HG02623 (cell line): ENCODE measurements around the gene SEMA6D.
"Not testable (repeated sequence)": the region's sequence is repeated elsewhere in the genome, so short reads cannot be mapped to it uniquely, and the experiment has no call there.

ENCODE experiments used
- ATAC-seq: cut with Tn5 transposase; IDR thresholded peaks from one replicate; pipeline ENCODE4 v1.9.1; 2021; ENCODE audit warnings: moderate library complexity; ENCODE audit not compliant: unreplicated experiment

The SEMA6D gene

DNA sequence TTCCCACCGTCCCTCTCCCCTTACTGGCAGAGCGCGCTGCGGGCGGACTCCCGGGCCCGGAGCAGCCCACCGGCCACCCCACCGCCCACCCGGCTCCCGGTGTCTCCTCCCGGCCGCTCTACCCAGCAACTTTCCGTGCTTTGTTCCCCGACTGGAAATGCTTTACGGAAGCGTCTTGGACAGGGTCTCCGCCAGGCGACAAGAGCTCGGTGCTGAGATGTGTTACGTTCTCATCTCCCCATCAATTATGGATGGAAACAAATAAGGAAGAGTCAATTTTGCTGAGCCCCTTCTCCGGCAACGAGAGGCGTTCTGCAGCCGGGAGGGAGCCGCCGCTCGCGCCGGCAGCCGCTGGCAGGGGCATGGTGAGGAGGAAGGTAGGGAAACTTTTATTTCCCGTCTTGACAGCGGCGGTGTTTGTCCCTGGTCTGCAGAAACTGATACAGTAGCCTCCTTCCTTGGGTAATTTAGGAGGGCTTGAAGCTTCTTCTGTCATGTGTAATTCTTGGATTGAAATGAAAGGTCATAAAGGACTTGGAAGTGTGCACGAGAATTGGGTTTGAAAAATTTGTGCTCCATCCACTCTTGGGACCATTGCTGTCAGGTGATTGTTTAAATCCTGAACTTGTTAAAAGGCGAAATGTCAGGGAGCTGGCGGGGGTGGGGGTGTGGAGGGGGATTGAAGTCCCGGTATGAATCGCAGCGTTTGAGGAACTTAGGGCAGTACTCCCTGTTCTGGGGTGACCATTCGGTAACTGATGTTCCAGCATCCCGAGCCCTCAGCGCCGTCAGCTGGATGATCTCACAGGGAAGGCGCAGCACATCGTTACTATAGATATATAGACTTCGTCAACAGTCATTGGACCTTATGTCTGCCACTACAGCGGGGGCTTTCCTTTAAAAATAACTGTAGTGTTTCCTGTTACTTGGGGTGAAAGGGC lies 1.5 kb downstream of the SEMA6D start:
- ATAC-seq = no peak

DNA sequence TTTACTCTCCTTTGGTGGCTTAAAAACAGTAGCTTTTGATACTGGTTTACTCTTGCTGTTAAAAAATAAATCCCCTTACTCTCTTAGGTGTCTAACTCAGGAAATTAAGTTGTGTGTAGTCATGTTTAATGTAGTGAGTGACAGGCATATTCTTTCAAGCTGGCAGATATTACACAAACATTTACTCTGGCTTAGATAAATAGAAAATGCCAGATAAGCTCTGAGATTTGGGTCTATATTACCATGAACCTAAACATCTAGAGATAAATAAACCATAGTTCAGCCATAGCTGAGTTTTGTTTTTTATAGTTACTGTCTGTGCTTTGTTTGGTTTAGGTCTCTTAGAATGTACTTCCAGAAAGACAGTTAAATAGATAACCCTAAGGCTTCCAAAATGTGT lies 2.4 kb downstream of the SEMA6D start:
- ATAC-seq = no peak

GRCh38 chr15:47720555-47720954 lies 3.2 kb downstream of the SEMA6D start:
- ATAC-seq = no peak

- no peak for ATAC-seq
Measured at GRCh38 chr15:47721676-47722075, 4.4 kb downstream of the SEMA6D start.

DNA sequence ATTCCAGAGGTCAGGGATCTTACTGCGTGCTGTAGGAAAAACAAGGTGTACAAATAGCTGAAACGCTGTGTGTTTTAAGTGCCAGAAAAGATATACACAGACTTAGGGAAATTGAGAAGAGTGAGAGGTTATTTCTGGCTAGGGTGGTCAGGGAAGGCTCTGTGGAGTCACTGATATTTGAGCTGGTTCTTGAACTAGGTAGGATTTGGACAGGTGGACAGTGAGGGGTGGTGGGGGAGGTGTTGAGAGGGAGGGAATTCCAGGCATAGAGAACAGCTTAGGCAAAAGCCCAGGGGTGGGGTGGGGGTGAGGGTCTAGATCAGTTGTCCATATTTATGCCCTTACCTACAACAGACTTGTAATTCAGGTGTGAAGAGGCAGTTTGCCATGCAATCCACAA lies 7.0 kb downstream of the SEMA6D start:
- ATAC-seq = no peak

GRCh38 chr15:47725051-47725450 lies 7.7 kb downstream of the SEMA6D start:
- ATAC-seq = no peak

GRCh38 chr15:47725906-47726305 lies 8.6 kb downstream of the SEMA6D start:
- no peak for ATAC-seq

DNA sequence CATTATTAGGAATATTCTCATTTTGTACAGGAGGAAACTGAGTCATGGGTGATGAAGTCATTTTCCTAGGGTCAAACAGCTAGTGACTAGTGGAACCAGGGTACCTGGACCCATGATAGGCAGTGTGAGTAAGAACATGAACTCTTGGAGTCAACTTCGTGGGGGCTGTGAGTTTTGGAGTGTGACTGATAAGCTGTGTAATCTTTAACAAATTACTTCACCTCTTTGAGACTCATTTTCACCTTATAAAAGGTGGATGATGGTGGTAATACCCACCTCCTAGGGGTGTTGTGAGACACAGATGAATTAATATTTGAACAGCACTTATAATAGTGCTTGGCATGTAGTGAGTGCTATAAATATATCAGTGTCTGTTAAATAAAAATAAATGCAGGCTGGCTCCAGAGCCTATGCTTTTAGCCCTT lies 9.1 kb downstream of the SEMA6D start:
- ATAC-seq = no peak

GRCh38 chr15:47727137-47727536 lies 9.8 kb downstream of the SEMA6D start:
- ATAC-seq = no peak

GRCh38 chr15:47727676-47728075 lies 10.4 kb downstream of the SEMA6D start:
- no peak for ATAC-seq

DNA sequence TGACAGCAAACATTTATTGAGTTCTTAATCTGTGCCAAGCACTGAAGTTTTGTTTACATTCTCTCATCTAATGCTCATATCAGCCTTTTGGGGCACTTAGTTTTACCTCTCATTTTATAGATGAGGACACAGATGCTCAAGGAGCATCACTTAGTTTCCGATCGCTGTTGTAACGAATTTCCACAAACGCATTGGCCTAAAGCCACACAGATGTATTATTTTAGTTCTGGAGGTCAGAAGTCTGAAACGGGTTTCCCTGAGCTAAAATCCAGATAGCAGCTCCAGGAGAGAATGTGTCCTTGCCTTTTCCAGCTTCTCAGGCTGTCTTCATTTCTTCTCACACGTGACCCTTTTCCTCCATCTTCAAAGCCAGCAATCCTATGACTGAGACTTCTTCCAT lies 11.1 kb downstream of the SEMA6D start:
- ATAC-seq = no peak

DNA sequence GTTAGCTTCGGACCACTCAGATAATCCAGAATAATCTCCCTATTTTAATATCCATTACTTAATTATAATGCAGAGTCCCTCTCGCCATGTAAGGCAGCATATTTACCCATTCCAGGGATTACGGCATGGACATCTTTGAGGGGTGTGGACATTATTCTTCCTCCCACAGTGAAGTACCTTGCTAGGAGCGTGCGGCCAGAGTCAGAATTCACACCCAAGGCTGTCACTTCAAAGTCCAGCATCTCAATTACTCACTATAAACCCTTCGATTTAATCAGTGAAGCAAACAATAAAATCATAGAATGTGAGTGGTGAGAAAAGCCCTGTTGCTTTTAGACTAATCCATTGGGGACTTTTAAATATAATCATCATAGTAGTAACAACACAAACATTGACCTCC lies 11.6 kb downstream of the SEMA6D start:
- ATAC-seq = no peak

GRCh38 chr15:47731230-47731629 lies 13.9 kb downstream of the SEMA6D start:
- no peak for ATAC-seq

- ATAC-seq = no peak
Measured at GRCh38 chr15:47732248-47732647, 14.9 kb downstream of the SEMA6D start.

DNA sequence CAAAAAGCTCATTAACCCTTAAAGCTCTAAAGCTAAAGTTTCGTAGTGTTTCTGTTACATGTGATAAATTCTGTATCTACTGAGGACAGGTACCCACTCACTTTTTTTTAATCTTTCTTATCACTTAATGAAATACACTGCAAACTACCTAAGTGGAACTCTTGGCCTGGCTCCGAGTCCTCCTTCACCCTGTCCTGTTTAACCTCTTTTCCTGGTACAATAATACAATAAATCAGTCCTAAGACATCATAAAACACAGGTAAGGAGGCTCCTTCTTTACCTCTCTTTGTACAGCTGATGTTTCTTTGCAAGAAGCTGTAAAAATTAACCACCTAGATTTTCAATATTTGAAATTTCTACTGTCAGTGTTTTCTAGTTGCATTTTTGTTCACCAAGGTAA lies 15.8 kb downstream of the SEMA6D start:
- ATAC-seq = no peak

DNA sequence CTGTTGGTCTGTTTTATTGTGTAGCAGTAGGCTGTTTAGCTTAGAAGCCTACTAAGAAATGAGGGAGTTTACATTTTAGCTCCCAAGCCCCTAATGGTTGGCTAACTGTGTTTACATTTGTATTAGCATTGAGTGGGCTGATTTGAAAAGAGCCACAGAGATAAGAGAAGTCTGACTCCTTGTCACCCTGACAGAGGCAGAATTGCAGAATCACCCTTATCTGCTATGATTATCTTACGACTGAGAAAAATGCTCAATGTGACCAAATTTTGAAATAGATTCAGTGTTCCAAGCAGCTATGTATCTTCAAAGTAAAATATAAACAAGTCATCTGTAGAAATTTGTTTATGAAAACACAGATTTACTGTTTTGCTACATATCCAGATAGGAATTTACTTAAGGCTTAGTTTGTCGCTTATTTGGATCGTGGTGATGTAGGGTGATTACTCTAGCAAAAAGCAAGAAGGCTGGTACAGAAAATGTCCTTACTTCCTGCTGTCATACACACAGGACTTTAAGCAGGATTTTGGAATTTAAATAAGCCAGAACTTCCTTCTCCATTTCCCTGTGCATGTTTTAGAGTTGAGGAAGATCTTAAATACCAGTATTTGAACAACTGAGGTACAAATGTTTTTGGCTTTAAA lies 19.0 kb downstream of the SEMA6D start:
- ATAC-seq = no peak

- ATAC-seq = no peak
Measured at GRCh38 chr15:47737477-47737876, 20.2 kb downstream of the SEMA6D start.

- not testable (repeated sequence) for ATAC-seq
Measured at GRCh38 chr15:47738144-47738825, 21.0 kb downstream of the SEMA6D start.

GRCh38 chr15:47741082-47741481 lies 23.8 kb downstream of the SEMA6D start:
- no peak for ATAC-seq

DNA sequence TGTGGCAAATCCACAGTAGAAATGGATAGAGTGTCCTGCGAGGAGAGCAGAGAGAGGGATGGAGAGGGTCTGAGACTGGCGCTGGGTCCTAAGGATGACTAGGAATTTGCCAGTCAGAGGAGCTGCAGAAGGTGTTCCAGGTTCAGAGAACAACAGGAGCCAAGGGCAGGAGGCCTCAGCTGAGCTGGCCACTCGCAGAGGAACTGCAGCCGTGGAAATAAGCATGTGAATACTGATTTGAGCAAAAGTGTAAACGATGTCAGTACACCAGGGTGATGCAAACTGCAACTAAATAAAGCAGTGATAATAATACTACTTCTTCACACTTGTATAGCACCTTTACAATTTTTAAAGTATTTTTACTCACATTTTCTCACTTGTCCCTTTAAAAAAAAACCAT lies 24.6 kb downstream of the SEMA6D start:
- ATAC-seq = no peak

DNA sequence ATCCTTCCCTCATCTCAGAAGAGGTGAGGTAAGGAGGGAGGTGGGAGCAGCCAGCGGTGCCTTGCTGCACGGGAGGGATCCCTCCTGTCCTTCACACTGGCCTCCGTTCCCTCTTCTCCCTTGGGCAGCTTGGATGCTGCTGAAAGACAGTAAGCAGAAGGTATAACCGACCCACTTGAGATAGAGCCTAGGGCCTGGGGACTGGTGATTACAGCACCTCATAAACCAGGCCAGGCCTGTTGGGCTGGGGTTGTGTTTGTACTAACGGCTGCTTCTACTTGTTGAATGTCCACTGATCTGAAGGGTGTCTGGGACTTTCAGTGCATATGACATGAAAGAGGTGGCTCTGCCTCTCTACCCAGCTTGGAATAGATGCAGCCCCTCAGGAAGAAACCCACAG lies 25.0 kb downstream of the SEMA6D start:
- no peak for ATAC-seq

- ATAC-seq = no peak
Measured at GRCh38 chr15:47742742-47743141, 25.4 kb downstream of the SEMA6D start.
